SK-N-SH (cell line): Measurements from ENCODE around the gene TEX264. TPM values are rescaled to one million over a fixed set of nuclear protein-coding genes. Genes with fewer than 3 reads are reported as not detected.

ENCODE experiments used
- CTCF ChIA-PET: fragments of 300-600, 350-600 bp; formaldehyde crosslinking; extraction: SDS; loops from one replicate; lab custom pipeline; 2021; lab: Yijun Ruan, JAX
- POLR2A ChIA-PET: fragments of 350-600 bp; sonication (Branson Sonifier 250); formaldehyde crosslinking; extraction: SDS; loops from one replicate; lab custom pipeline; 2020; ENCODE audit warnings: antibody characterized with exemption, inconsistent platforms; lab: Yijun Ruan, JAX
- DNase-seq: peaks from one replicate; pipeline ENCODE4 v3.0.0; 2012
- H2AFZ ChIP-seq: fragments of 200-600 bp; sonication (generic); 2 replicates; pipeline ENCODE4 v1.8.1; 2016; ENCODE audit warnings: antibody characterized with exemption, mild to moderate bottlenecking, low read depth
- H3F3A ChIP-seq: fragments of 200-600 bp; sonication (generic); replicated peaks from 2 replicates; pipeline ENCODE3; 2016; ENCODE audit warnings: antibody characterized with exemption, mild to moderate bottlenecking; ENCODE audit not compliant: insufficient read depth
- H3K27ac ChIP-seq, 2 experiments: fragments of 200-500 bp in 1 of 2; fragments of 200-600 bp in 1 of 2; sonication (Bioruptor generic) in 1 of 2; sonication (generic), shearing (Covaris generic) in 1 of 2; 2 replicates each; pipeline versions ENCODE4 v1.5.1 to v1.6.1; 2014 to 2016; ENCODE audit warnings: low read depth in 2 of 2, inconsistent platforms in 1 of 2, low read length in 1 of 2, mild to moderate bottlenecking in 1 of 2, mixed read lengths in 1 of 2
- H3K27me3 ChIP-seq: fragments of 200-600 bp; sonication (generic), shearing (Covaris generic); 2 replicates; pipeline ENCODE4 v1.6.1; 2016; ENCODE audit warnings: mixed run types; ENCODE audit not compliant: insufficient read depth
- H3K36me3 ChIP-seq, 2 experiments: fragments of 200-500 bp in 1 of 2; fragments of 200-600 bp in 1 of 2; sonication (Bioruptor generic) in 1 of 2; sonication (generic) in 1 of 2; replicated peaks in 1 of 2; 2 replicates each; pipeline versions ENCODE3 to v1.5.1; 2014 to 2016; ENCODE audit warnings: low read length in 1 of 2, mild to moderate bottlenecking in 1 of 2; ENCODE audit not compliant: insufficient read depth in 2 of 2, control insufficient read depth in 1 of 2
- H3K4me1 ChIP-seq, 2 experiments: fragments of 200-500 bp in 1 of 2; fragments of 200-600 bp in 1 of 2; sonication (Bioruptor generic) in 1 of 2; sonication (generic), shearing (Covaris generic) in 1 of 2; 2 replicates each; pipeline versions ENCODE4 v1.5.1 to v1.6.1; 2014 to 2016; ENCODE audit warnings: low read depth in 1 of 2, low read length in 1 of 2, mixed run types in 1 of 2; ENCODE audit not compliant: insufficient read depth in 2 of 2, control insufficient read depth in 1 of 2
- H3K4me2 ChIP-seq: fragments of 200-600 bp; sonication (generic), shearing (Covaris generic); 2 replicates; pipeline ENCODE4 v1.6.1; 2017; ENCODE audit warnings: mixed run types
- H3K4me3 ChIP-seq, 2 experiments: fragments of 200-500 bp in 1 of 2; fragments of 200-600 bp in 1 of 2; sonication (Bioruptor generic) in 1 of 2; sonication (generic), shearing (Covaris generic) in 1 of 2; 2 replicates each; pipeline versions ENCODE4 v1.5.1 to v1.8.1; 2014 to 2016; ENCODE audit warnings: low read depth in 2 of 2, inconsistent platforms in 1 of 2, low read length in 1 of 2, mild to moderate bottlenecking in 1 of 2, mixed read lengths in 1 of 2, moderate library complexity in 1 of 2
- H3K79me2 ChIP-seq: fragments of 200-600 bp; sonication (generic); 2 replicates; pipeline ENCODE4 v1.8.1; 2017; ENCODE audit warnings: mild to moderate bottlenecking; ENCODE audit not compliant: insufficient read depth
- H3K9ac ChIP-seq: fragments of 200-600 bp; sonication (generic); 2 replicates; pipeline ENCODE4 v1.6.1; 2017; ENCODE audit warnings: mixed run types
- H3K9me2 ChIP-seq: fragments of 200-600 bp; sonication (generic); 2 replicates; pipeline ENCODE4 v1.6.1; 2017; ENCODE audit warnings: mixed run types
- H3K9me3 ChIP-seq: fragments of 200-600 bp; sonication (generic); 2 replicates; pipeline ENCODE4 v1.6.1; 2017; ENCODE audit warnings: mixed run types, mild to moderate bottlenecking, moderate library complexity
- H4K20me1 ChIP-seq: fragments of 200-600 bp; sonication (generic); 2 replicates; pipeline ENCODE4 v1.6.1; 2017; ENCODE audit warnings: mild to moderate bottlenecking, mixed run types; ENCODE audit not compliant: insufficient read depth
- ELF1 ChIP-seq: IDR thresholded peaks from 2 replicates; pipeline ENCODE4 v1.4.0; 2012
- EZH2phosphoT487 ChIP-seq: fragments of 200-600 bp; sonication (generic); IDR thresholded peaks from 2 replicates; pipeline ENCODE4 v1.6.1; 2017; ENCODE audit warnings: low read depth, mixed run types, mild to moderate bottlenecking, antibody characterized with exemption, moderate library complexity, borderline replicate concordance
- FOXJ3 ChIP-seq: sonication (generic); formaldehyde crosslinking; IDR thresholded peaks from 2 replicates; pipeline ENCODE4 v1.5.1; 2020; ENCODE audit warnings: mild to moderate bottlenecking, missing genetic modification reagents
- FOXM1 ChIP-seq: IDR thresholded peaks from 2 replicates; pipeline ENCODE4 v1.4.0; 2012; ENCODE audit warnings: low read depth, mild to moderate bottlenecking
- GABPA ChIP-seq: IDR thresholded peaks from 2 replicates; pipeline ENCODE4 v1.4.0; 2012; ENCODE audit warnings: low read depth, mild to moderate bottlenecking
- IRF3 ChIP-seq: fragments of 150-350 bp; IDR thresholded peaks from 2 replicates; pipeline ENCODE4 v1.6.1; 2016; ENCODE audit warnings: mild to moderate bottlenecking, low read depth, low read length
- JUND ChIP-seq: IDR thresholded peaks from 2 replicates; pipeline ENCODE4 v1.4.0; 2012
- MXI1 ChIP-seq: IDR thresholded peaks from 2 replicates; pipeline ENCODE4 v1.6.1; 2012; ENCODE audit warnings: mild to moderate bottlenecking, low read depth, low read length, improper control_type of control experiment
- NFIC ChIP-seq: IDR thresholded peaks from 2 replicates; pipeline ENCODE4 v1.4.0; 2012; ENCODE audit warnings: borderline replicate concordance
- NRF1 ChIP-seq: IDR thresholded peaks from 2 replicates; pipeline ENCODE4 v1.6.1; 2012; ENCODE audit warnings: low read depth, mild to moderate bottlenecking, low read length
- RCOR1 ChIP-seq: fragments of 150-350 bp; IDR thresholded peaks from 2 replicates; pipeline ENCODE4 v1.6.1; 2017; ENCODE audit warnings: antibody characterized with exemption, low read length
- RXRA ChIP-seq: IDR thresholded peaks from 2 replicates; pipeline ENCODE4 v1.4.0; 2012; ENCODE audit warnings: low read depth, mild to moderate bottlenecking, borderline replicate concordance
- SIN3A ChIP-seq: IDR thresholded peaks from 2 replicates; pipeline ENCODE4 v1.6.1; 2012; ENCODE audit warnings: low read depth, mild to moderate bottlenecking, low read length, moderate library complexity, borderline replicate concordance
- TEAD4 ChIP-seq: IDR thresholded peaks from 2 replicates; pipeline ENCODE4 v1.4.0; 2012; ENCODE audit warnings: mild to moderate bottlenecking, borderline replicate concordance; ENCODE audit not compliant: insufficient read depth
- polyA plus RNA-seq, 3 experiments: library from polyadenylated mRNA; depleted of rRNA; stranded (reverse); fragments of >200 nt; gene quantifications; 2 replicates each; pipeline ENCODE4 v1.2.3, GENCODE V29; 2012
- TF ChIP-seq, protein P1 (sequence below): fragments of 200-600 bp; sonication (generic); IDR thresholded peaks from 2 replicates; pipeline ENCODE4 v1.6.1; 2017; ENCODE audit warnings: antibody characterized with exemption, mild to moderate bottlenecking, moderate library complexity
- TF ChIP-seq, protein P2 (sequence below): IDR thresholded peaks from 2 replicates; pipeline ENCODE4 v1.4.0; 2012; ENCODE audit warnings: low read depth
- TF ChIP-seq, protein P3 (sequence below): IDR thresholded peaks from 2 replicates; pipeline ENCODE4; 2012

TEX264 gene
- polyA plus RNA-seq, 1 of the 3 experiments (the other 2 are of a cell fraction): 82.1 TPM

GRCh38 chr3:51727500-51727899, 56.4 kb downstream of the TEX264 start:
- Histone ChIP-seq H3K9me3 (no peaks in the 10 kb centered on the region), H3K27ac (no peak overlapping the region)
- CTCF ChIA-PET: interaction anchor here (6.0 kb wide), 1 partner anchor 9 kb away, joined by 42 read pairs; no protein-coding TSS in a partner anchor

More at GRCh38 chr3:51727500-51727899, 56.4 kb downstream of the TEX264 start:
- no peaks in the 10 kb centered on the region for H3K36me3 ChIP-seq
- no peak overlapping the region for H3K9ac ChIP-seq
- no peaks in the 10 kb centered on the region for H3K4me1 ChIP-seq
- no peaks in the 10 kb centered on the region for H4K20me1 ChIP-seq
- H2AFZ ChIP-seq: no peak overlapping the region
- H3K4me3 ChIP-seq: no peak overlapping the region
- POLR2A ChIA-PET: no interaction called here
- H3K79me2 ChIP-seq: no peaks in the 10 kb centered on the region
- H3F3A ChIP-seq: no peaks in the 10 kb centered on the region
- H3K4me2 ChIP-seq: no peak overlapping the region
- H3K9me2 ChIP-seq: no peaks in the 10 kb centered on the region
- no peak for TF ChIP-seq SIN3A
- TF ChIP-seq RCOR1: no peak
- TF ChIP-seq EZH2phosphoT487: no peak
- TF ChIP-seq, protein P1, sequence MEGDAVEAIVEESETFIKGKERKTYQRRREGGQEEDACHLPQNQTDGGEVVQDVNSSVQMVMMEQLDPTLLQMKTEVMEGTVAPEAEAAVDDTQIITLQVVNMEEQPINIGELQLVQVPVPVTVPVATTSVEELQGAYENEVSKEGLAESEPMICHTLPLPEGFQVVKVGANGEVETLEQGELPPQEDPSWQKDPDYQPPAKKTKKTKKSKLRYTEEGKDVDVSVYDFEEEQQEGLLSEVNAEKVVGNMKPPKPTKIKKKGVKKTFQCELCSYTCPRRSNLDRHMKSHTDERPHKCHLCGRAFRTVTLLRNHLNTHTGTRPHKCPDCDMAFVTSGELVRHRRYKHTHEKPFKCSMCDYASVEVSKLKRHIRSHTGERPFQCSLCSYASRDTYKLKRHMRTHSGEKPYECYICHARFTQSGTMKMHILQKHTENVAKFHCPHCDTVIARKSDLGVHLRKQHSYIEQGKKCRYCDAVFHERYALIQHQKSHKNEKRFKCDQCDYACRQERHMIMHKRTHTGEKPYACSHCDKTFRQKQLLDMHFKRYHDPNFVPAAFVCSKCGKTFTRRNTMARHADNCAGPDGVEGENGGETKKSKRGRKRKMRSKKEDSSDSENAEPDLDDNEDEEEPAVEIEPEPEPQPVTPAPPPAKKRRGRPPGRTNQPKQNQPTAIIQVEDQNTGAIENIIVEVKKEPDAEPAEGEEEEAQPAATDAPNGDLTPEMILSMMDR: no peak
- no peak for TF ChIP-seq ELF1
- TF ChIP-seq, protein P2, sequence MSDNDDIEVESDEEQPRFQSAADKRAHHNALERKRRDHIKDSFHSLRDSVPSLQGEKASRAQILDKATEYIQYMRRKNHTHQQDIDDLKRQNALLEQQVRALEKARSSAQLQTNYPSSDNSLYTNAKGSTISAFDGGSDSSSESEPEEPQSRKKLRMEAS: no peak
- TF ChIP-seq JUND: no peak
- no peak for TF ChIP-seq FOXM1
- TF ChIP-seq, protein P3, sequence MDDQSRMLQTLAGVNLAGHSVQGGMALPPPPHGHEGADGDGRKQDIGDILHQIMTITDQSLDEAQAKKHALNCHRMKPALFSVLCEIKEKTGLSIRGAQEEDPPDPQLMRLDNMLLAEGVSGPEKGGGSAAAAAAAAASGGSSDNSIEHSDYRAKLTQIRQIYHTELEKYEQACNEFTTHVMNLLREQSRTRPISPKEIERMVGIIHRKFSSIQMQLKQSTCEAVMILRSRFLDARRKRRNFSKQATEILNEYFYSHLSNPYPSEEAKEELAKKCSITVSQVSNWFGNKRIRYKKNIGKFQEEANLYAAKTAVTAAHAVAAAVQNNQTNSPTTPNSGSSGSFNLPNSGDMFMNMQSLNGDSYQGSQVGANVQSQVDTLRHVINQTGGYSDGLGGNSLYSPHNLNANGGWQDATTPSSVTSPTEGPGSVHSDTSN: no peak
- TF ChIP-seq NRF1: no peak
- no peak for TF ChIP-seq RXRA
- TF ChIP-seq TEAD4: no peak
- TF ChIP-seq IRF3: no peak
- TF ChIP-seq GABPA: no peak
- TF ChIP-seq FOXJ3: no peak
- TF ChIP-seq MXI1: no peak
- TF ChIP-seq NFIC: no peak
- H3K27me3 ChIP-seq: no peaks in the 10 kb centered on the region
- DNase-seq: no peak
